Activated naive CD4-positive, alpha-beta T cell (primary cell): Measurements from ENCODE around the gene SRXN1.

Experiments
- DNase-seq, 4 experiments: peaks; one replicate each; lab custom pipeline; 2025; lab: John Stamatoyannopoulos, UW

SRXN1 gene

DNA sequence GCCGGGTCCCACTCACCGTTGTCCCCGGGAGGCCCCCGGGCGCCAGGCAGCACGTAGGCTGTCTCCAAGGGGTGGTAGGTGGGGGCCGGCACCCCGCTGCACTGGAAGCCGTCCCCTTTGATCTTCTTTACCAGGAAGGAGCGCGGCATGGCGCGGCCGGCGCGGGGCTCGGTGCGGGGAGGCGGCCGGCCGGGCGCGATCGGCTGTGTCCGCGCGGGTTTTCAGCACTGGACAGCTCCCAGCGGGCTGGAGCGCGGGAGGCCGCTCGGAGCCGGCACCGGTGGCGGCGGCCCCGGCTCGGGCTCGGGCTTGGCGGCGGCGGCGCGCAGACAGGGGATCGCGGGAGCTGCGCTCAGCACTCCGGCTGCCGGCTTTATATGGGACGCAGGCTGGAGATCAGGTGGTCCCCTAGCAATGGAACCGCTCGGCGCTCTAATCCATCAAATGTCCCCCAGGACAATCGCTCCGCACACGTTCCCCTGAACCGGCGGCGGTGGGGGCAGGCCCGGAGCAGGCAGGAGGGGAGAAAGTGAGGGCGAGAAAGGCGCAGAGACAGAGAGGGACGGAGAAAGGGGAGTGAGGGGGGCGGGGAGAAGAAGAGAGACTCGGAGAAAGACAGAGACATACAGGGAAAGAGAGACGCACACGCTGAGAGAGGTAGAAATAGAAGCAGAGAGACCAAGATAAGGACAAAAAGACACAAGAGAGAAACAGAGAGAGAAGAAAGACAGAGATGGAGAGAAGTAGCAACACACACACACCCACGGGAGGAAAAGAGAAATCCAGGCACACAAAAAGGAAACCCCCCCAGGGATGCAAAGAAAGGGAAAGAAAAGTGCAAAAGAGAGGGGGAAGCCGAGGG is 22.7 kb upstream of the SRXN1 start, which contains the start of gene SCRT2:
Gene SCRT2, minus strand, starts transcription at position 350 of the 862 bp plus-strand sequence. Its CDS starts 201 bp downstream, at position 149.
- peak; percentile 12 to 60 (median 28) for DNase-seq

DNA sequence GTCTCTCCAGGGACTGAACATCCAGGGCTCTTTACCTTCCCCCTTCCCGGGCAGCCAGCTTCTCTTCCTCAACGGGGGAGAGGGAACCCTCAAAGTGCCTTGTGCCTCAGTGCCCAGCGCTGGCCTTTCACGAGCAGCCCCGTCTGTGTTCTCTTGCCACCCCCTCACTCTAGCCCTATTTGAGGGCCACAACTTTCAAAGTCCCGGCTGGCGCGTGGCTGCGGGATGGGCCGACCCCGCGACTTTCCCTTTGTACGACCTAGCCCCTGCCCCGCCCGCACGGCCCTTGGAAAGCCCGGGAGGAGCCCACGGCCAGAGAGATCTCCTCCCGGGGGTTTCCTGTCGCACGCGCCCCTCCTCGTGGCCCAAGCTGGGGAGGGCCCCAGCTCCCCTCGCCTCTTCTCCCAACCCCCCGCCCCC is 22.0 kb upstream of the SRXN1 start:
- no peak for DNase-seq

DNA sequence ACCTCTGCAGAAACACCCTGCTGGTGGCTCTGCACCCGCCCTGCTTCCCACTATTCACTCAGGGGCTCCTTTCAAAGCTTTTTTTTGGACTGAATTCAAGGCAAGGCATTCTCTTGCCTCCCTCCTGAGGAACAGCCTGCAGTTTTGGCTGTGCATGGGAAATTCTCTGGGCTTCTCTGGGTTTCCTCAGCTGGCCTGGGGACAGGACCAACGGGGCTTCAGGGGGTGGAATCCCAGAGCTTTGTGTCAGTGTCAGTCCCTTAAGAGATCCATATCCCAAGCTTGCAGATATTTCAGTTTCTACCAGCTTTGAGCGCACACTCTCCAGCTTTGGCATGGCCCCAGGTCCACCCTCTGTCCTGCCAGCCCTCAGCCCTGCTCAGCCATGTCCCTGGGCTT is 20.6 kb upstream of the SRXN1 start:
- no peak for DNase-seq

DNA sequence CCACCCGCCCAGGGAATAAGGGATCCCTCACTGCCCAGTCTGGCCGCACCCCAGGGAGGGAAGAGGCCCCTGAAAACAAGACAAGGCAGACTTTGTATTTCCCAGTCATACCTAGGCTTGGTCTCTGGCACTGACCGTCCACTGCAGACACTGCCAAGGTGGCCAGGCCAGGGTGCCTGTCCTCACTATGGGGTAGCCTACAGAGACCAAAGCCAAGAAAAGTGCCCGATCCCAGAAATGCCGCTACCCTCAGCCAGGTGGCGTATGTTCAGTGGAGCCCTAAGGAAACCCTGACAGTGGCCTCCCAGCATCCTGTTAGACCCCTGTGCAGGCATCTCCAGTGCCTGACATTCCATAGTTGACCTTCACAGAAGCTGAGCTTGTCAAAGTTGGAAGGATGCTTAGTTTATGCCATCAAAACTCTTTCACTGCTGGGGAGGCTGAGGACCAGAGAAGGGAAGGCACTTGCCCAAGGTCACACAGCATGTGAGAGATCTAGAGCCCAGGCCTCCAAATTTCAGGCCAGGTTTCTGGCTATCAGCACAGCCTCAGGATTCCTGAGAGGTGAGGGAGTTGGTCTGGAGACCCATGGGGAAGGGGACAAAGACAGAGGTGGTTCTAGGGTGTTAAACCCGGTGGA is 20.1 kb upstream of the SRXN1 start:
- no peak for DNase-seq

DNA sequence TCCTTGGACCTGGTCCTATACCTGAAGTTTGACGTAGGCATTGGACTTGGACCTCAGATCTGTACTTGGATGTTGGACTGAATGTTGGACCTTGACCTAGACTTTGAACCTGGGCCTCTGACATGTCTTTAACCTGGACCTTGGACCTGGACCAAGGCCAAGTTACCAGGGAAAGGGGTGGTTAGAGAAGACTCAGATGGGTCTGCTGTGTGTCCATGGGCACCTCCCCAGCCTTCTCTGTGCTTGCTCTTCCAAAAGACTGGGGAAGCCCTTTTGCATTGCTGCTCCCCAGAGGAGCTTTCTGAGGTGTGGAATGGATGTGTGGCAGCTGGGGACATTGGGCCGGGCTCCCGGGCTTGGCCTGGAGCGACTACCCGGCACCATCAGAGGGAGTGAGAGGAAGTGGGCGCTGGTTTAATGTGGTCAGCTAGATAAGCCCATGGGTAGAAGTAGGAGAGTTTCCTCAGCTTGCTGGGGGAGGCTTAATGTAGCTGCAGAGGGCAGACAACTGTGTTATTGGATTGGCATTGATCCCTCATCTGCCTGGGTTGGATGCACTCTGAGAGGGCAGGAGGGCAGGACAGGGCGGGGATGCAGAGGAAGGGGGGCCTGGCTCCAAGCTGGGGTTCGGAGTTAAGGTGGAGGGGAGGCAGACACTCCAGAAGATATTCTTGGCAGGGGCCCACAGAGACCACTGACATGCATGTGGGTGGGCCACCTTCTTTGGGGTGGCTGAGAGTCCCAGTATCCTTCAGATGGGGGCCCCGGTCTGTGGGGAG is 18.4 kb upstream of the SRXN1 start:
- DNase-seq, result no peak

DNA sequence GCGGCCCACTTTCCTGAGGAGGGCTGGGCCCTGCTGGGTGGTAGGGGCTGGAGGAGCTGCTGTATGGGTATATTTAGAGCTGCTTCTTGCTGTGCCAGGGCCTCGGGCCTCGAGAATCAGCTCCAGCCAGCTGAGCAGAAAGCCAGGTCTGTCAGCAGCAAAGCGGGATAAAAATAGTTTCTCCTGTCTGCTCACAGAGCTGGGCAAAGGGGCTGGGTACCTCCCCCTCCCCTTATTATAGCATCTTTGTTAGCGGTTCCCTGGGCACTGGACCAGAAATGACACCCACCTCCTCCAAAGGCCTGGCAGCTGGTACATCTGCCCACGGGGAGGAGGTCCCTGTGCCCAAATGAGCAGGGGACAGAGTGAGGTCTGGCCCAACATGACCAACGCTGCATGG is 16.6 kb upstream of the SRXN1 start:
- DNase-seq, result no peak

DNA sequence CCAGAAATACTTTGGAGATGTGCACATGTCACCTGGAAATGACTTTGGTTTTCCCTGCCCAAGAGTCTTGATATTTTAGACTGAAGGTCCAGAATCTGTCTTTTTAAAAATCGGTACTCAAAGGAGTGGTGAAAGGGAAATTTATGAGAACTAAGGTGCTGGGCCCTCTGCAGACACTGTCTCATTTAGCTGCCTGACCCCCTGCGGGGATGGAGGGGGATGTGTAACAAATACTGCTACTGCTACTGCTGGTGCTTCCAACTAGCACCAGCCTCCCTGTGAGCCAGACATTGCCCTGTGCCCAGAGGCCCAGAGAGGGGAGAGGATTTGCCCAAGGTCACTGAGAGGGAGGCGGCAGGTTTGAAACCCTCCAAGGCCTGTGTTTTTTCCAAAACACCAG is 15.6 kb upstream of the SRXN1 start:
- no peak for DNase-seq

DNA sequence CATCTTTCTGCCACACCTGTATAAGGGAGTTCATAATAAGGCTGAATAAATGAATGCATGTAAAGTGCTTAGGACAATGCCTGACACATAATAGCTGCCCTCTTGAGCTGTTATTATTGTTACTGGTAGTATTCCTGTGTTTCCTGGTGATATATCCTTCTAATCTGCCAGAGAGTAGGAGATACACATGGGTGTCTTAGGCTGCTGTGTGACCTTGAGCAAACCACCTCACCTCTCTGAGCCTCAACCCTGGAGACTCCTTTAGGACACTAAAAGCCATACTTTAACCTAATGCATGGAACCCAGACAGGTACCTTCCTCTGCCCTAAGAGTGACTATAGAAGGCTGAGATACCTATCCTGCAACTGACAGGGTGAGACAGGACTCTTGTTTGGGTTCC is 15.1 kb upstream of the SRXN1 start:
- DNase-seq, result no peak

DNA sequence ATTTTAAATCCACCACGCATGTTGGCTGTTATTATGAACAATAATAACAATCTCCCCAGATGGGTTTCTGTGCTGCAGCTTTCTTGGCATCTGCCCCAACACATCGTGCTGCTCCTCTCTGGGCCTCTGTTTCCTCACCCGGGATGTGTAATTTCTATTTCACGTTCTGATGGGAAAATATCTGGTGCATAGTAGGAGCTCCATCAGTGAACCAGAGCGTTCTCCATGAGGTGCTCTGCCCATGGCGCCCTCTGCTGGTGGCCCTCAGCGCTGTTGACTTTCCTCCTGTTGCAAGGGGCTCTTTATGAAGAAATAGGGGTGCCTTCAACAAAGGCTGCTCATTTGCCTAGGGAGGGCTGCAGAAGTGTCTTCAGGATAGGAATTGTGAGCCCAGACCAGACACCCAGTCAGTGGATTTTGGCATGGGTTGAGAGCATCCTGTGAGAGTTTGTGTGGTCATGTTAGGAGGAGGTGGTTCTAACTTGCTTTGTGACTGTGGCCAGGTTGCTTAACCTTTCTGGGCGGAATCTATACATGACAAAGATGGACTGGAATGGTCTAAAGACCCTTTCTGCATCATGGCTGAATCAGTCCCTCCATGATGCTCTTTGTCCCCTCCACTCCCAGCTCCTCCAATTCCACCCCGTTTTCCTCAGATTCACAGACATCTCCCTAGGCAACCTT is 14.5 kb upstream of the SRXN1 start:
- peak; percentile 10 to 28 (median 14) for DNase-seq

DNA sequence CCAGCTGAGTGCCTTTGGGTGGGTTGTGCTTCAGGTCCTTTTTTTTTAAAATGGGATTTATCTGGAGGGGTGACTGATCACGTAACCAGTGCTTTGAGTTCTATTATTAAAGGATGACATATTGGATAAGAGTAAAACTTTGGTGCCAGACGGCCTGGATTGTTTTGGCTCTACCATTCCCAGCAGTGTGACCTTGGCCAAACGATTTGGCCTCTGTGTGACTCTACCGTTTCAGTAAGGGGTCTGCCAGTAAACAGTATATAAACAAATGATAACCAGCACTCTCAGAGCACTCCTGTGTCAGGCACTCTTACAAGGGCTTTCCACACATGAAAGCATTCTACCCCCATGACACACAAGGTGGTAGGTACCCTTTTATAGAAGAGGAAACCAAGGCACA is 13.9 kb upstream of the SRXN1 start:
- DNase-seq, result no peak

DNA sequence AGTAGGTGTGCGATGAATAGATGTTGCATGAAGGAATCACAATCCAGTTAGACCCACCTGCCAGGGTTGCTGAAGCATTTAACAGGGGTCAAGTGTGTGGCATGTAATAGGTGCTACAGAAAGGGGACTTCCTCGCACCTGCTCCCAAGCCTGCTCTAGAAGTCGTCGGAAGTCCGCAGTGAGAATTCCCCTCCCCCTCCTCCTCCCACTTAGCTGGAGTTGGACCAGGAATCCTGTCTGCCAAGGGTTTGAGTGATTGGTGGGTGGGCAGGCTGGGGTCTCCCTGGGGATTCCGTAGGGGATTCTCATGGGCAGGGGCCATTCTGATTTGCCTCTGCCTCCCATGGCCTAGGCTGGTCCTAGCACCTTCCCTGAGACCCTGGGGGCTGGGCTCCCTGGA is 12.3 kb upstream of the SRXN1 start:
- no peak for DNase-seq

DNA sequence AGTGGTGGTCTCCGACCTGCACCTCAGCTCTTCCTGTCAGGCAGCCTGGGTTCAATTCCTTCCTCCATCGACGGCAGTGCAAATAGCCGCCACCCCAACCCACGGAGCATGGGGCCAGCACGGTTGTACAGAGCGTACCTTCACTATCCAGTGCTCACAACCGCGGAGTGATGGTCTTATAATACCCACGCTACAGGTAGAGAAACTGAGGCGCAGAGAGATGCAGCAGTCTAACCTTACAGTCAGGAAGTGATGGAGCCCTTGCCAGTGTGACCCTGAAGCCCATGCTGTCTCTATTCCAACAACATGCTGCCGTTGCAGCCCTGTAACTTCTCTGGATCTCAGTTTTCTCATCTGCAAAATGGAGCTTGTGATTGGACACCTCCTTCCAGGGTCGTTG is 11.6 kb upstream of the SRXN1 start:
- no peak for DNase-seq

DNA sequence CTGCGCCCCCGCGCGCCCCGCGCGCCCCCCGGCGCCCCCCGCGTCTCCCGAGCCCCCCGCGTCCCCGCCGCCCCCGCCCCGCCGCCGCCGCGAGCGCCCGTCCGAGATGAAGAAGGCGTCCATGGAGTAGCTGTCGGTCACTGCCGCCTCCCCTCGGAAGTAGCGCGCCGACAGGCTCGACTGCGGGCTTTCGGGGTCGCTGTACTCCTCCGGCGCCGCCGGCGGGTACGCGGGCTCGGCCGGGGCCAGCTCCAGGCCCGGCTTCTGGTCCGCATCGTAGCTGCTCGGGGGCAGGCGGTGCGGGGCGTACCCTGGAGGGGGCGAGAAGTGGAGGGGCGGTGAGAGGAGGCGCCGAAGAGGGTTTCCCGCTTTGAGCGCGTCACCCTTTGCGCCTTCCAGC is 11.2 kb upstream of the SRXN1 start:
- DNase-seq, result no peak

DNA sequence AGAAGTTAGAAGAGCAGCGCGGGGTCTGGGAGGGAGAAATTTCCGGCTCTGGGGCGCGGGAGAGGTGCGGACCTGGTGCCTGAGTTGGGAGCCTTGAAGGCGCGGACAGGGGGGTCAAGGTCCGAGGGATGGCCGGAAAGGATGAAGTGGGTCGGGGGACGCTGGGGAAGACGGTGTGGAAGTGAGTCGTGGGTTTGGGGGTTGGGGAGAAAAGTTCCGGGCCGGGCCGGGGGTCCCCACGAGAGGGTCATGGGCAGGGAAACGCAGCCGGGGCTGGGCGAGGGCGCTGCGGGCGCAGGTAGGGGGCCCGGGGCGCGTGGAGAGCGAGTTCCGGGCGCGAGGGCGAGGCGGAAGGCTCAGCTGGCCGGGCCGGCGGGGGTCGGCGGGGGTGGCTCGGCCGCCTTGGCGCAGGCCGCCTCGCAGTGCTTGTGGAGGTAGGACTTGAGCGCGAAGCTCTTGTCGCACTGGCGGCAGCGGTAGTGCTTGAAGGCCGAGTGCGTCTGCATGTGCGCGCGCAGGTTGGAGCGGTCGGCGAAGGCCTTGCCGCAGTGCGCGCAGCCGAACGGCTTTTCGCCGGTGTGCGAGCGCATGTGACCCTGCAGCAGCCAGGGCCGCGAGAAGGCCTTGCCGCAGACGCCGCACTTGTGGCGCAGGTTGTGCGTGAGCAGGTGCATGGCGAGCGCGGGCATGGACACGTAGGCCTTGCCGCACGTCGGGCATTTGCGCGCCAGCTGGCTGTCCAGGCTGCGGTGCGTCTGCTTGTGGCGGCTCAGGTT is 10.5 kb upstream of the SRXN1 start:
- no peak for DNase-seq

DNA sequence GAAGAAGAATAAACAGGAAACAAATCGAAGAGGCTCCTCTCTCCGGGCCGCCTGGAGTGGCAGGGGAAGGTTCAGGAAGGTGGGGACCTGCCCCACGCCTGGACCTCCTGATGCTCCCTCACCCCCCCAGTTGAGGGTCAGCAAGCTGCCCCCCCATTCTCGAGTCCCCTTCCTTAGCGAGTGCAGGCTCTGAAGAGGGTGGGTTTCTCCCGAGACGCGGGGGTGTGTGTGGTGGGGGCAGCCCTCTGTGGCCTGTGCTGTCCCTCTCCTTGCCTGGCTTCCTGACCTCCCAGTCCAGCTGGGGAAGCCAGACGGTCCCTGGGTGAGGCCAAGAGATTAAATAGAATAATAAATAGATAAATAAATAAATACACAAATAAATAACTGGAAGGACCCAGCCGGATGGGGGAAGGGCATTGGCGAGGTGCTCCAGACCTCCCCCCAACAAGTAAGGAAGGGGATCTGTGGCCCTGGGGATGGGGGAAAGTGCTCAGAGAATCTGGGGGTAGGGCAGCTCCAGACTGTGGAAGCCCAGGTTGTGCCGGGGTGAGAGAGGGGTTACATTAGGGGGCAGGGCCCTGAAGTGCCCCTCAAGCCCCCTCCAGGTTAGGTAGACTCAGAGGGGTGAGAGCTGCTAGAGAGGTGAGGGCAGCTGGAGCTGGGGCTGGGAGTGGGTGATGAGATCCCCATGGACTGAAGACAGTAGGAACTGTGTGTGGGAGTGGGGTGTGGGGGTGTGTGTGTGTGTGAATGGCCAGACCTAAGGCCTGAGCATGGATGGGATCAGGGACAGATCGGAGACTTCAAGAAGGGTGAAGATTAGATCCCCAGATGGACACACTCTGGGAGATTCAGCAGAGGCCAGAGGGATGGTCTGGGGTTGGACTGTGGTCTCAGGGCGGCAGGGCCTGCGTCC is 9.5 kb upstream of the SRXN1 start:
- no peak for DNase-seq

DNA sequence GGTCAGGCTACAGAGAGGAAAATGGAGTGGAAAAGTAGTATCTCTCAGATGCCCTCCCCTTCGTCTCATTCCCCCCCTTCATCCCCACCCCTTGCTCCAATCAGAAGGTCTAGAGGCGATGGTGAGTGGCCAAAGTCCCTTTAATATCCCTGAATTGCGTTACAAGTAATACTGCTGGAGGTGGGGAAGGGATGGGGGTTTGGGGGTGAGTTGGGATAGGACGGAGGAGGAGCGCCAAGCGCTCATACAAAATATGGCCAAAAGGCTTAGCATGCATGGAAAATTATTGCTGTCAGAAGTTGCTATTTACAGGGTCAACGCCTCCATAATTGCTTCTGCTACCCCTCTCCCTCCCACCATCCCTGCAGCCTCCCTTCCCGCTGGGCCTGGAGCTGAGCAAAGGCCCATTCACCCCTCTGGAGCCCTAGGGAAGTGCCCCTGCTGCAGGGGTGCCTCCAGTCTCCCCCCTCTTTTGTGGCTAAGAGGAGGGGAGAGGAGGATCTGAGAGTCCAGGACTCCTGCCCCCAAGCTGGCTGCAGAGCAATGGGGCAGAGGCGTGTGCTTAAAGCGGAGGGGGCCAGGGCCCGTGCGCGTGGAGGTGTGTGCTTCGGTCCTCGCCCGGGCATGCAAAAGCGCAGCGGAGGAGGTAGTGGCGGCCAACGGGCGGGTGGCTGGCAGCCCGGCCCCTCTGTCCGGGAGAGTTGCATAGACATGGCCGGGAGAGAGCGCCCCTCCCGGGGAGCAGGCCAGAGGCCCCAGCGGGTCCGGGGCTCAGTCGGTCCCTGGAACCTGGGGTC is 8.7 kb upstream of the SRXN1 start:
- DNase-seq, result no peak

DNA sequence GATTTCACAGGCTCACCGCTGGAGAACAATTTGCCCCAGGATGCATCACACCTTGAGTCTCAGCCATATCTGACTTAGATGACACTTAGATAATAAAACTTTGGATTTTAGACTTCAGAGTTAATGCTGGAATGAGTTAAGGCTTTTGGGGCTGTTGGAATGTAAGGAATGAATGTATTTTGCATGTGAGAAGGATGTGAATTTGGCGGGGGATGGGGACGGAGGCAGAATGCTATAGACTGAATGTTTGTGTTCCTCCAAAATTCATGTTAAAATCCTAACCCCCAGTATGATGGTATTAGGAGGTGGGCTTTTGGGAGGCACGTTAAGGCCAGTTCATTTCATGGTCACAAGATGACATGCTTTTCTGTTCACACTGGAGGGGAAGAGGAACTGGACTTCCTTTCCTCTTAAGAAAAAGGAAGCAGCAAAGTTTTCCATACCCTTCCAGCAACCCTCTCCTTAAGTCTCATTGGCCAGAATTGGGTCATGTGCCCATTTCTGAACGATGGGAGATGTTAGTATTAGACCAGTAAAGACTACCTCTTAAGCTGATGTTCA is 5.8 kb upstream of the SRXN1 start:
- no peak for DNase-seq

DNA sequence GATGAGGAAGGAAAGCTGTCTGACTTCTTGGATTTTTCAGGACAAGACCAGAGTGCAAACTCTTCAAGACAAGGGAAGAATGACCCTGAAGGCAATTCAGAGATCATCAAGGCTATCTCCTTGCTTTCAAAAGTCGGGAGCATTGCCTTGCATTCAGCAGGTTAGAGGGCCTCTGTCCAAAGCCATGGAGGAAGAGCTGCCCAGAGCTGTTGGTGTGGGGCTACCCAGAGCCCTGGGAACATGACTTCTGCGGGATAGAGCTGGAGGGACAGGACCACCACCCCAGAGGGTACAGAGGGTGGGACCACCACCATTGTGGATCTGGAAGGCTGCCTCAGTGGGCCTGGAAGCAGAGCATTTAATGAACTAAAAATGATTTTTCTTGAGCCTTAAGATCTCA is 5.2 kb upstream of the SRXN1 start:
- no peak for DNase-seq
